DOHH2 (cell line): ENCODE measurements around the gene ALCAM.

ENCODE experiments used
- EZH2phosphoT487 ChIP-seq: fragments of 200-600 bp; sonication (generic); IDR thresholded peaks from 2 replicates; pipeline ENCODE4 v1.6.1; 2017; ENCODE audit warnings: borderline replicate concordance, mild to moderate bottlenecking, antibody characterized with exemption, low read length, moderate library complexity, mixed read lengths
- TF ChIP-seq, protein P1 (sequence below): fragments of 200-600 bp; sonication (generic); IDR thresholded peaks from one replicate; pipeline ENCODE4 v1.5.1; 2014; ENCODE audit warnings: antibody characterized with exemption, mild to moderate bottlenecking, low read depth, low read length; ENCODE audit not compliant: poor library complexity, severe bottlenecking

DNA sequence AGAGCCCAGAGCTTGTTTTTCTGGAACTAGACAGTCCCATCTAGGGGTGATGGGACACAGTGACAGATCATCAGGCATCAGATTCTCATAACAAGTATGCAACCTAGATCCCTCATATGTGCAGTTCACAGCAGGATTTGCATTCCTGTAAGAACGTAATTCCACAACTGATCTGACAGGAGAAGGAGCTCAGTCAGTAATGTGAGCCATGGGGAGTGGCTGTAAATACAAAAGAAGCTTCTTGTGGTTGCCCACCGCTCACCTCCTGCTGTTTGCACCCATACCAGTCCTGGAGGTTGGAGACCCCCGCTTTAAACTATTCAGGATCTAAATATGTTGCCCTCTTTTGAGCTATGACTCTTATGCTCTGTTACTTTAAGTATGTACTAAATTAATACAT is 167.3 kb downstream of the ALCAM start:
- TF ChIP-seq, protein P1, sequence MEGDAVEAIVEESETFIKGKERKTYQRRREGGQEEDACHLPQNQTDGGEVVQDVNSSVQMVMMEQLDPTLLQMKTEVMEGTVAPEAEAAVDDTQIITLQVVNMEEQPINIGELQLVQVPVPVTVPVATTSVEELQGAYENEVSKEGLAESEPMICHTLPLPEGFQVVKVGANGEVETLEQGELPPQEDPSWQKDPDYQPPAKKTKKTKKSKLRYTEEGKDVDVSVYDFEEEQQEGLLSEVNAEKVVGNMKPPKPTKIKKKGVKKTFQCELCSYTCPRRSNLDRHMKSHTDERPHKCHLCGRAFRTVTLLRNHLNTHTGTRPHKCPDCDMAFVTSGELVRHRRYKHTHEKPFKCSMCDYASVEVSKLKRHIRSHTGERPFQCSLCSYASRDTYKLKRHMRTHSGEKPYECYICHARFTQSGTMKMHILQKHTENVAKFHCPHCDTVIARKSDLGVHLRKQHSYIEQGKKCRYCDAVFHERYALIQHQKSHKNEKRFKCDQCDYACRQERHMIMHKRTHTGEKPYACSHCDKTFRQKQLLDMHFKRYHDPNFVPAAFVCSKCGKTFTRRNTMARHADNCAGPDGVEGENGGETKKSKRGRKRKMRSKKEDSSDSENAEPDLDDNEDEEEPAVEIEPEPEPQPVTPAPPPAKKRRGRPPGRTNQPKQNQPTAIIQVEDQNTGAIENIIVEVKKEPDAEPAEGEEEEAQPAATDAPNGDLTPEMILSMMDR: no peak
- TF ChIP-seq EZH2phosphoT487: no peak
